ENCODE measurements around the gene DMWD. TPM values are rescaled to one million over a fixed set of nuclear protein-coding genes. Genes with fewer than 3 reads are reported as not detected.
A peak's percentile ranks its signal among the peaks of the same experiment; 100 is the strongest.

Gene DMWD
- total RNA-seq, 1 donor from 2014 or later: 29.9 TPM

DNA sequence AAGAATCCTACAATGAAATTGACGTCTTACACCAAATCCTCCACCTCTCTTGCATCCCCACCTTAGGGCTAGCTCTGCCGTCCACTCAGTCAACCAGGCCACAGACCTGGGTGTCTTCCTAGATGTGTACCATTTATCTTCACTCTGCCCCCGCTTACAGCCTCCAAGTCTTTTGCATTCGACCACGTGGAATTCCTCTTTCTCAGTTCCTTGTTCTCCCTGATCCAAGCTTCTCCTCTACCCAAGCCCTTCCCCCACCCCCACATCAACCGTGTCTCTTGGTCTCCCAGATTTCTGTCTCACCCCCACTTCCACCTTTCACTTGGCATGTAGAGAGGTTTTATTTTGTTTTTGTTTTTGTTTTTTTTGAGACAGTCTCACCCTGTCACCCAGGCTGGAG is 1.2 kb upstream of the DMWD start:
- TF ChIP-seq, protein P1, sequence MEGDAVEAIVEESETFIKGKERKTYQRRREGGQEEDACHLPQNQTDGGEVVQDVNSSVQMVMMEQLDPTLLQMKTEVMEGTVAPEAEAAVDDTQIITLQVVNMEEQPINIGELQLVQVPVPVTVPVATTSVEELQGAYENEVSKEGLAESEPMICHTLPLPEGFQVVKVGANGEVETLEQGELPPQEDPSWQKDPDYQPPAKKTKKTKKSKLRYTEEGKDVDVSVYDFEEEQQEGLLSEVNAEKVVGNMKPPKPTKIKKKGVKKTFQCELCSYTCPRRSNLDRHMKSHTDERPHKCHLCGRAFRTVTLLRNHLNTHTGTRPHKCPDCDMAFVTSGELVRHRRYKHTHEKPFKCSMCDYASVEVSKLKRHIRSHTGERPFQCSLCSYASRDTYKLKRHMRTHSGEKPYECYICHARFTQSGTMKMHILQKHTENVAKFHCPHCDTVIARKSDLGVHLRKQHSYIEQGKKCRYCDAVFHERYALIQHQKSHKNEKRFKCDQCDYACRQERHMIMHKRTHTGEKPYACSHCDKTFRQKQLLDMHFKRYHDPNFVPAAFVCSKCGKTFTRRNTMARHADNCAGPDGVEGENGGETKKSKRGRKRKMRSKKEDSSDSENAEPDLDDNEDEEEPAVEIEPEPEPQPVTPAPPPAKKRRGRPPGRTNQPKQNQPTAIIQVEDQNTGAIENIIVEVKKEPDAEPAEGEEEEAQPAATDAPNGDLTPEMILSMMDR (IDR thresholded peaks at IDR 0.05; ENCODE audit: insufficient read depth, low read length, poor library complexity, severe bottlenecking): no peak
- H3K36me3 ChIP-seq (ENCODE audit: control insufficient read depth, insufficient read depth, low read length): peaks cover 2% of the 10 kb centered on the region
- H3K4me3 ChIP-seq (ENCODE audit: low read depth, low read length): no peak overlapping the region
- DNase-seq (ENCODE audit: low read depth): no peak
- H3K27me3 ChIP-seq (ENCODE audit: control insufficient read depth, insufficient read depth, low read length): no peaks in the 10 kb centered on the region

DNA sequence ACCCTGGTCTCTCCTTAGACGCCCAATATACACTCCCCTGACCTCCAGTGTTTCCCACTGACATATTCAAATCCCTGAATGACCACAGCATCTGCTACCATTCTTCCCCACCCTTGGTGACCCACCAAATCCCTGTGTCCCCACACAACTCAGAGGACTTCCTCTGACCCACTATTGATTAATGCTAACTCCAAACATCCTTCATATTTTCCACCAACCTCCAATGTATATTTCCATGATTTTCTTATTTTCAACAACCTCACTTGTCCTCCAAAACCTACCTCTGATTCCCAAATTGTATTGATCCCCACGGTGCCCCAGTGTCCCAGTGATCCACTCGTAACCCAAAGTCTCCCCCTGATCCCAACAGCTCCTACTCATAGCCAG is 526 bp upstream of the DMWD start:
- TF ChIP-seq, protein P1 (IDR thresholded peaks at IDR 0.05; ENCODE audit: insufficient read depth, low read length, poor library complexity, severe bottlenecking): no peak
- H3K36me3 ChIP-seq (ENCODE audit: control insufficient read depth, insufficient read depth, low read length): peaks cover 2% of the 10 kb centered on the region

DNA sequence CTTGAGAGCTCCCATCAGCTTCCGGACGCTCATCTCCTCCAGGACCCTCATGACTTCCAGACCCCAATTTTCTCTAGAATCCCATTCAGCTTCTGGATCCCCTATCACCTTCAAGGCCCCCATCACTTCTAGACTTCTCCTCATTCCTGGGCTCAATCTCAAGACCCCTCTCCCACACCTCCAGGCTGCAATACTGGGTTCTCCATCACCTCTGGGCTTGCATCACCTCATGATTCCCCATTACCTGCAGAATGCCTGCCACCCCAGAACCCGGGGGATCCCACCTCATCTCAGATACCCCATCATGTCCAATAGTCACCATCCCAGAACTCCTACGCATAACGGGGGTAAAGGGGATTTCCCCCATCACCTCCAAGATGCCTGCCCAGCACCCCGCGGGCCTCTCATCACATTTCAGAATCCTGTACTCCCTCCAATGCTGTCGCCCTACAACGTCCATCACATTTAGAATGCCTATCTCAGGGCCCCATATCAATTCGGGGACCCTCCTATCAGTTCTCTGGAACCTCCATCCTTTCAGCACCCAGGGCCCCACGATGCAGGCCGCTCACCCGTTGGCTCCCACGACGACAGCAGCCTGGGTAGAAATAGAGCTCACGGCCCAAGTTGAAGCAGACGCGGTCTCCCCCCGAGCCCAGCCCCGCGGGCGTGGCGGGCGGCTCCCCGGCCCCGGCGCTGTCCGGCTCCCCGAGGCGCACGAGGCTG is 738 bp downstream of the DMWD start:
- no peaks in the 10 kb centered on the region for H3K27me3 ChIP-seq (ENCODE audit: control insufficient read depth, insufficient read depth, low read length)
- TF ChIP-seq, protein P1 (IDR thresholded peaks at IDR 0.05; ENCODE audit: insufficient read depth, low read length, poor library complexity, severe bottlenecking): no peak
- peak overlapping the region; percentile 91 for H3K4me3 ChIP-seq (ENCODE audit: low read depth, low read length)
- peaks cover 2% of the 10 kb centered on the region for H3K36me3 ChIP-seq (ENCODE audit: control insufficient read depth, insufficient read depth, low read length)
- no peak for DNase-seq (ENCODE audit: low read depth)

More for the DNA sequence above, 526 bp upstream of the DMWD start:
- Histone ChIP-seq H3K4me3 (ENCODE audit: low read depth, low read length) (no peak overlapping the region), H3K27me3 (ENCODE audit: control insufficient read depth, insufficient read depth, low read length) (no peaks in the 10 kb centered on the region)
- no peak for DNase-seq (ENCODE audit: low read depth)

DNA sequence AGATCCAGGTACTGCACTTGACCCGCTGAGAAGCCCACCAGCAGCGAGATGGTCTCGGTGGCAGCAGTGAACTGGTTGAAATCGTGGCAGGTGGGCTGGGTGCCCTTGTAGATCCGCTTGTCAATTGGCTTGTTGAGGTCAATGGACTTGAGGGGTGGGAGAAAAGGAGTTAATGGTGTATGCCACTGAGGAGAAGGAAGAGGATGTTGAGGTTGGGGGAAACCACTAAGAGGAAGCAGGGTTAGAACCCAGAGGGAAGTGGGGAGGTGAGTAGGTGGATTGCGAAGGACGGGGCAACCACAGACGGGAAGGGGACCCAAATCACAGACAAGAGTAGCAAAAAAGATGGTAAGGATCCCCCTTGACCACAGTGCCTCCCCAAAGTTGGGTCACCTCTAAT is 1.7 kb downstream of the DMWD start:
- H3K36me3 ChIP-seq (ENCODE audit: control insufficient read depth, insufficient read depth, low read length): peaks cover 2% of the 10 kb centered on the region
- TF ChIP-seq, protein P1 (IDR thresholded peaks at IDR 0.05; ENCODE audit: insufficient read depth, low read length, poor library complexity, severe bottlenecking): no peak
- no peaks in the 10 kb centered on the region for H3K27me3 ChIP-seq (ENCODE audit: control insufficient read depth, insufficient read depth, low read length)
- H3K4me3 ChIP-seq (ENCODE audit: low read depth, low read length): no peak overlapping the region
- no peak for DNase-seq (ENCODE audit: low read depth)

DNA sequence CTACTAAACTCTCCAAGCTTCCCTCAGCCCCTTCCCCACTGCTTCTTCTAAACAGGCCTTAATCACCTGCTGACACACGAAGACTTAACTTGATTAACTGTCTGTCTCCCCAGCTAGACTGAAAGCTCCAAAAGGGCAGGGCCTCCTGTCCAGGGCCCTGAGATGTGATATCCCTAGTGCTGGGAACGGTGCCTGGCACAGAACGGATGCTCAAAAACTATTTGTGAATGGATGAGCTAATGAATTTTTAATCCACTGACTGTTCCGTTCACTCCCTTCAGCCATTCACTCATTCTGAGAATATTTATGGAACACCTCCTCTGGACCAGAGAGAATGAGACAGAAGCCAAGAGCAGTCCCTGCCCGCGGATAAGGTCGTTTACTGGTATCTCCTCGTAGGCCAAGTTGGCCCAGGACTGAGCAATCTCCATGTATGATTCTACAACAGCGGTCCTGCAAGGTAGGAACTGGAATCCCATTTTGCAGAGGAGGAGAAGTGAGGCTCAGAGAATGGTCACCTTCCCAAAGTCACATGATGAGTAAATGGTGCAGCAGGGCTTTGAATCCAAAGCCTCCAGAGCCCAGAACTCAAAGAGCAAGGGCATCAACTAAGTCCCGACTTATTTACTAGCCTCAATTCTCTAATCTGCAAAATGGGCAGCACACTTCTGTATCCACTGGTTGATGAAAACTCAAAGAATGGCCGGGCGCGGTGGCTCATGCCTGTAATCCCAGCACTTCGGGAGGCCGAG is 3.4 kb downstream of the DMWD start:
- TF ChIP-seq, protein P1 (IDR thresholded peaks at IDR 0.05; ENCODE audit: insufficient read depth, low read length, poor library complexity, severe bottlenecking): no peak
- no peaks in the 10 kb centered on the region for H3K27me3 ChIP-seq (ENCODE audit: control insufficient read depth, insufficient read depth, low read length)
- peaks cover 2% of the 10 kb centered on the region for H3K36me3 ChIP-seq (ENCODE audit: control insufficient read depth, insufficient read depth, low read length)
- H3K4me3 ChIP-seq (ENCODE audit: low read depth, low read length): no peak overlapping the region
- DNase-seq (ENCODE audit: low read depth): no peak
